ENCODE measurements around the gene RBBP6. TPM values are rescaled to one million over a fixed set of nuclear protein-coding genes. Genes with fewer than 3 reads are reported as not detected.
"Not testable (repeated sequence)": the region's sequence is repeated elsewhere in the genome, so short reads cannot be mapped to it uniquely, and the experiment has no call there.

RBBP6 gene
- total RNA-seq, 1 experiment from 2014 or later: 6.8 TPM

DNA sequence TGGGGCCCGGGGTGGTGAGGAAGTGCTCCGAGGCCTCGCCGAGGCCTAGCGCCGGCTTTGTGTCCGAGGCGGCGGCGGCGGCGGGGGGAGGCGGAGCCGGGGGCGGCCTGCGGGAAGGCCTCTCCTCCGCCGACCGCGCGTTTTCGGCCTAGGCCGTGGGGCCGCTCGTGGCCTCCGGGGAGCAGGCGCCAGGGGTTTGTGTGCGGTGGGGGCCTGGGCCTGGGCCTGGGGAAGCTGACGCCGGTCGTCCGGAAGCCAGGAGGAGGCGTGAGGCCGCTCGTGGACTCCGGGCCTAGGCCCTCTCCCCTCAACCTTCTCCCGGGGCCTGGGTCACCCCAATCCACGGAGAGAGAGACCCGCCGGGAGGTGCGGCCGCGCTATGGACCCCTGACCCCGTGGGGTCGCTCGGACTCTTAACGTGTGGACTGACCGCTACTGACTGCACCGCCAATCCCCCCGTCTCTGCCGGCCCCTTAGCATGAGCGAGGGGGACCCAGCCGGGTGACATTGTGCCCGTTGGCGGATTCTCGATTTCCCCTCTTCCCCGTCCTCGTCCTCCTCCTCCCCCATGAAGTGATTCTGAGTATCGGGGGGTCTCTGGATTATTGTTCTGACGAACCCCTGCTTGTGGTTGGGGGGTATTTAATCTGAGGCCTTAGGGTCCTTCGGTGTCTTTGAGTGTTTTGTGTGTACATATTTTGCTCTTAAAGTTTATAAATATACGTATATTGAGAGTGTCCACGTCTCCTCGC lies 660 bp downstream of the RBBP6 start:
- peak; percentile 68 for DNase-seq
- Histone ChIP-seq H3K36me3 (peaks cover 43% of the 10 kb centered on the region), H3K27me3 (no peaks in the 10 kb centered on the region), H3K4me3 (peak overlapping the region; percentile 94), H3K9me3 (no peaks in the 10 kb centered on the region)

DNA sequence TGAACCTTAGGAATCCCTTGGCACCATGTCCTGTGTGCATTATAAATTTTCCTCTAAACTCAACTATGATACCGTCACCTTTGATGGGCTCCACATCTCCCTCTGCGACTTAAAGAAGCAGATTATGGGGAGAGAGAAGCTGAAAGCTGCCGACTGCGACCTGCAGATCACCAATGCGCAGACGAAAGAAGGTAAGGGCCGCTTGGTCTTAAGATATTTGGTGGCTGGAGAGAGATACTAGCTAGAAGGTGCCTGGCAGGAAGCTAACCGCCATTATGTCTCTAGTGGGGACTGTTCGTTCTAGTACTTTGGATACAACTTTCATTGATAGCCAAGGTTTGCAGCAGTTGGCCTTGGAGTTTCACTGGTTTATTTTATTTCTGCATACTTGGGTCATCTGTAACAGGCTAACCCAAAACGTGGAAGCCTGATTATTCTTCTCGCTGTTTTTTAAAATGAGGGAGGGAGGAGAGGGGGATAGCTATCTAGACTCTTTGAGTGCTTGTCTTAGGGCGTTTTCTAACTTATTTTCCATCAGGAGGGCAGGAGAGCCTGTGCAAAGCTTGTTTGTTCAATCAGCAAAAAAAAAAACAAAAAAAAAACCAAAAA lies 1.3 kb downstream of the RBBP6 start:
- Histone ChIP-seq H3K27me3 (no peaks in the 10 kb centered on the region), H3K9me3 (no peaks in the 10 kb centered on the region), H3K36me3 (peaks cover 48% of the 10 kb centered on the region), H3K4me3 (peak overlapping the region; percentile 94)
- DNase-seq: no peak

DNA sequence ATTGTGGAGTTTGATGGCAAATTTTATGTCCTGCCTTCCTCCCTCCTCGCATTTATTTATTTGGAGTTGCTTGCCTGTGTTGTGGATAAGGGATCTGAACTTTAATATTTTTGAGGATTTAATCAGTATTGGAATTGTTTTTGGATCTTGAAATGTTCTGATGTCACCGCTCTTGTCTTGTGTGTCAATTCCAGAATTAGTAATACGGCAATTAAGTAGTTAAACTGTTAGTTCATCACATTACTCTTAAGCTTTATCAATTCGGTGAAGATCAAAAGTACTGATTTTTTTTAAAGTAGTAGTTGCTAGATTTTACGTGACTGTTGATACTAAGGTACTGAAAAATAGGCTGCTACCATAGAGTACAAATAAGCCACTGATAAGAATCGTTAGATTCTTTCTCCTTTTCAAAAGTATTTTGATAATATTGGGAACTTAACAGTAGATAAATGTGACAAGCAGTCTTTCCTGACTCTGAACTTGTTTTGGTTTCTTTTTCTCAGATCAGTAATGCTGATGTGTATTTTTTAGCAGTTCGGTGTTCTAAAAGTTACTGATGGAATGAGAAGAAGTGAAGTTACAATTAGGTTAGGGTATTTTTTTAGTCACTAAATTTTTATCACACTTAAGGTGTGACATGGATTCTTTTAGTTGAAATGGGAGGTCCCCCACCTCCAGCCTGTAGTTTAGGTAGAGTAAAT lies 2.0 kb downstream of the RBBP6 start:
- H3K9me3 ChIP-seq: no peaks in the 10 kb centered on the region
- DNase-seq: no peak
- peak overlapping the region; percentile 94 for H3K4me3 ChIP-seq
- H3K27me3 ChIP-seq: no peaks in the 10 kb centered on the region
- peaks cover 55% of the 10 kb centered on the region for H3K36me3 ChIP-seq

DNA sequence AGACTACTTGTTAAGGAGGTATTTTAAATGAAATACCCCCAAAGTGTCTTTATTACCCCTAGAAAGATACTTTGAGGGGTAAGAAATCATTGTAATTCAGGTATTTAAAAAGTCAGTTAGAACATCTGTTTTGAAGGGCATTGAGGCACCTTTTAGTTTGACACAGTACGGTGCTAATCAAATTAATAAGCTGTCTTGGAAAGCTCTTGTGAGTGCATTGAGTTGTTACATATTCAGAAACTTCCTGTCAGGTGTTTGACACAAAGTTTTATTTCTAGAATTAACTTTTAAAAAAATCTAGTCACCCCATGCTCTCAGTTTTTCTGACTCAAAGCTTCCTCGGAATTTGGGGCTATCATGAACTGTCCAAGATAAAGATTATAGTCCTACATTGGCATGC lies 4.6 kb downstream of the RBBP6 start:
- Histone ChIP-seq H3K36me3 (peaks cover 79% of the 10 kb centered on the region), H3K4me3 (no peak overlapping the region; the same call in 1 of the 2 replicates), H3K9me3 (no peaks in the 10 kb centered on the region), H3K27me3 (no peaks in the 10 kb centered on the region)
- no peak for DNase-seq

DNA sequence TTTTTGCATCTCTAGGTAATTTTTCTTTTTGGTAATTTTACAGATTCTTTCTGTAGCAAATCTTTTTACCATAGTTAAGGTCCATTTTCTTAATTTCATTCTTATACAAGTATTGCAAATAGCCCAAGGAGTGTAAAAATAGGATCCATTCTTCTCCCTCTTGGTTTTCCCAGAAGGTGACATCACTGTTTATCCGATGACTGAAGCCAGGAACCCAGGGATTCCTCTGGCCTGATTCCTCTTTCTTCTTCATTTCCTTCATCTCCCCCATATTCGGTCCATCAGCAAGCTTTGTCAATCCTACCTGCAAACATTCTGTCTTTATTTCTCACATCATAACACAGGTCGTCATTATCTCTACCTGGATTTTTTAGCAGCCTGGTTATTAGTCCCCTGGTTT lies 5.3 kb downstream of the RBBP6 start:
- H3K36me3 ChIP-seq: peaks cover 82% of the 10 kb centered on the region
- no peak for DNase-seq
- no peaks in the 10 kb centered on the region for H3K27me3 ChIP-seq
- H3K4me3 ChIP-seq: no peak overlapping the region
- H3K9me3 ChIP-seq: no peaks in the 10 kb centered on the region

DNA sequence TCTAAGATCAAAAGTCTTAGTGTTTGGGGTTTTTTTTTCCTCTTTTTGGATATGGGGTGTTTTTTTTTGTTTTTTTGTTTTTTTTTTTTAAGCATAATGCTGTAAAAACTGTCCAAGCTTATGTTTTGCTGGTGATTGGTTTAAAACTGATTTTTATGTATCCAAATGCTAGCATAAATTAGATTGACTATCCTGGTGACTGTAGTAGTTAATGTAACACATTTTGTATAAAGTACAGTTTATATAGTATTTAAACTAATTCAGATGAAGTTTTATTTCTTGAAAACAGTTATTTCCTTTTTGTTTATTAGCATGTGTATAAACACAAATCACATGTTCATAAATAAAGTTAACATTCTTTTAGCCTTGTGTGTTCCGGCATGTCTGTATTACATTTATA lies 10.9 kb downstream of the RBBP6 start:
- peaks cover 82% of the 10 kb centered on the region for H3K36me3 ChIP-seq
- H3K9me3 ChIP-seq: no peaks in the 10 kb centered on the region
- no peaks in the 10 kb centered on the region for H3K27me3 ChIP-seq
- no peak for DNase-seq
- H3K4me3 ChIP-seq: no peak overlapping the region

DNA sequence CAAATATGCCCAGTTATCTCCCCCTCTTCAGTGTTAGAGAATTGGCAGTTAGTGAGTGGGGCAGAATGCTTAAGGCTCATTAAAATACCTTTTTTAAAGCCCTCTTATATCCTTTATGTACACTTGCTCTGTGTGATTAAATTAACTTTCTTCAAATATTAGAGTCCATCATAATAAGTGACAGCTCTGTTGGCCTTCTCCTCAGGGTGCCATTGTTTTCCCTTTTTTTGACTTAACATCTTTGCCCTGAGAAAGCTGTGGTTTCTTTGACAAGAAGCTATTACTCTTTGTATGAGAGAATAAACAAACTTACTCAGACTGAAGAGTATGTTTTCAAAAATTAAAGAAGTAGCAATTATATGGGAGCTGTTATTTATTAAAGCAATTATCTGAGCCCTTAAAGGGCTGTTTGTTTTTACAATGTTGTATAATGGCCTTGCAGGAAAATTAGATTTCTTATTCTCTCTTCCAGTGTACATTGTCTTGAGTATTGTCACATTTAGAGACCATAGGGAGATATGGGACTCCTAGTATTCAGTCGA lies 13.4 kb downstream of the RBBP6 start:
- no peak for DNase-seq
- no peaks in the 10 kb centered on the region for H3K9me3 ChIP-seq
- no peaks in the 10 kb centered on the region for H3K27me3 ChIP-seq
- H3K36me3 ChIP-seq: peaks cover 82% of the 10 kb centered on the region
- no peak overlapping the region for H3K4me3 ChIP-seq

DNA sequence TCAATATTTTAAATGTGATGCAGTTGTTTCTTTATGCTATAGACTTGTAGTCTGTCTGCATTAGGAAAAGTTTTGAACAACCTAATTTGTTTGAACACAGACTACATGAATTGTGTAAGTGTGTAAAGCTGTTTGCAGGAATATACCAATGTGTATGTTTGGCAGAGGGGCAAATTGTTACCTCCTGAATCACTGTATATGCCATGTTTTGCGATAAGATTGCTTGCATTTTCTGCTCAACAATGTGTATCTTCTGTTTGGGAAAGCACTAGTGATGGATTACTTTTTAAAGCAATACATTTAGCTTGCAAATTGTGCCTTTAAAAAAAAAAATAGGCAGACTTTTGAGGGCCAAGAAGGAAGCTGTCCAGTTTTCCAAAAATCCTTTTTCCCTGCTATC lies 14.6 kb downstream of the RBBP6 start:
- no peak for DNase-seq
- no peaks in the 10 kb centered on the region for H3K27me3 ChIP-seq
- no peaks in the 10 kb centered on the region for H3K9me3 ChIP-seq
- H3K36me3 ChIP-seq: peaks cover 82% of the 10 kb centered on the region
- no peak overlapping the region for H3K4me3 ChIP-seq

GRCh38 chr16:24555346-24555872 lies 16.0 kb downstream of the RBBP6 start:
- no peak for DNase-seq
- no peaks in the 10 kb centered on the region for H3K27me3 ChIP-seq
- H3K9me3 ChIP-seq: no peaks in the 10 kb centered on the region
- no peak overlapping the region for H3K4me3 ChIP-seq
- peaks cover 85% of the 10 kb centered on the region for H3K36me3 ChIP-seq

DNA sequence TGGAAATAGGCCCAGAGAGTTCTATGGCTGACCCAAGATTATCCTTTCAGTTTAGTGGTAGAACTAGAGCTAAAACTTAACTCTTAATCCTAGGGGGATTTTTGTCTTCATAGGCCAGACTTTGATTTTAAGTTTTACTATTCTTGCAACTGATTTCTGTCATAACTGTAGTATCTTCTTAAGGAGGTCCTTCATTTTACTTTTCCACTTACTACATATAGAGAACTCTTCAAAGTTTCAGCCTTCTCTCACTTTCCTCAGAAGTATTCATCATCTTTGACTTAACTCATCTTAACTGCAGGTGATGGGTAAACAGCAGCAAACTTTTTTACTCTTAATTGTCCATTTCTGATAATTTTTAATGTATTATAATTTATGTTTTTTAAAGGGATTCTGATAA lies 23.4 kb downstream of the RBBP6 start:
- Histone ChIP-seq H3K36me3 (peaks cover 95% of the 10 kb centered on the region), H3K9me3 (no peaks in the 10 kb centered on the region), H3K27me3 (no peaks in the 10 kb centered on the region), H3K4me3 (no peak overlapping the region)
- DNase-seq: no peak

- DNase-seq: no peak
- peaks cover 99% of the 10 kb centered on the region for H3K36me3 ChIP-seq
- H3K27me3 ChIP-seq: no peaks in the 10 kb centered on the region
- H3K4me3 ChIP-seq: no peak overlapping the region
- H3K9me3 ChIP-seq: no peaks in the 10 kb centered on the region
These were observed 29.0 kb downstream of the RBBP6 start for GRCh38 chr16:24568392-24568791.

DNA sequence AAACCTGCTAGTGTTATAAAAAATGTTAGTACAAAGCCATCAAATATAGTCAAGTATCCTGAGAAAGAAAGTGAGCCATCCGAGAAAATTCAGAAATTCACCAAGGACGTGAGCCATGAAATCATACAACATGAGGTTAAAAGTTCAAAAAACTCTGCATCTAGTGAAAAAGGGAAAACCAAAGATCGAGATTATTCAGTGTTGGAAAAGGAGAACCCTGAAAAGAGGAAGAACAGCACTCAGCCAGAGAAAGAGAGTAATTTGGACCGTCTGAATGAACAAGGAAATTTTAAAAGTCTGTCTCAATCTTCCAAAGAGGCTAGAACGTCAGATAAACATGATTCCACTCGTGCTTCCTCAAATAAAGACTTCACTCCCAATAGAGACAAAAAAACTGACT lies 31.7 kb downstream of the RBBP6 start:
- H3K27me3 ChIP-seq: no peaks in the 10 kb centered on the region
- H3K4me3 ChIP-seq: no peak overlapping the region
- no peaks in the 10 kb centered on the region for H3K9me3 ChIP-seq
- DNase-seq: no peak
- peaks cover 72% of the 10 kb centered on the region for H3K36me3 ChIP-seq

DNA sequence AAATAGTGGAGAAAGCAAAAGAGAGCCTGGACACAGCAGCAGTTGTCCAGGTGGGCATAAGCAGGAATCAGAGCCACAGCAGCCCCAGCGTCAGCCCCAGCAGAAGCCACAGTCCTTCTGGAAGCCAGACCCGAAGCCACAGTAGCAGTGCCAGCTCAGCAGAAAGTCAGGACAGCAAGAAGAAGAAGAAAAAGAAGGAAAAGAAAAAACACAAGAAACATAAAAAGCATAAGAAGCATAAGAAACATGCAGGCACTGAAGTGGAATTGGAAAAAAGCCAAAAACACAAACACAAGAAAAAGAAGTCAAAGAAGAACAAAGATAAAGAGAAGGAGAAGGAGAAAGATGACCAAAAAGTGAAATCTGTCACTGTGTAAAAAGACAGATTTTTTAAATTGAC lies 32.7 kb downstream of the RBBP6 start:
- Histone ChIP-seq H3K27me3 (no peaks in the 10 kb centered on the region), H3K4me3 (no peak overlapping the region), H3K9me3 (no peaks in the 10 kb centered on the region), H3K36me3 (peaks cover 62% of the 10 kb centered on the region)
- no peak for DNase-seq

DNA sequence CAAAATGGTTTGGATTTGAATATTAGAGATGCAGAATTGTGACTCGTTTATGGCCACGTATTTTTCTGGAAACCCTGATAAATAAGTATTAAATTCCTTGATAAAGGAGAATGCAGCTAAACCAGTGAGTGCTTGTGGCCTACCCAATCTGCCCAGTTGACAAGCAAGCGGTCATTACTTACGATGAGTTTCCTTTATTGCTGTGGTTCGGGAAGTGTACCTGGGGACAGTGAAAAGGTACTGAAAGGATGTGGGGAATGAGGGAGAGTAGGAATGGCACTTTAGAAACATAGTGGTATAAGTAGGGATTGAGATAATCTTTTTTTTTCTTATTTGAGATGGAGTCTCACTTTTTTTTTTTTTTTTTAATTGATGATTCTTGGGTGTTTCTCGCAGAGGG lies 33.8 kb downstream of the RBBP6 start:
- H3K36me3 ChIP-seq: peaks cover 51% of the 10 kb centered on the region
- no peak for DNase-seq
- no peaks in the 10 kb centered on the region for H3K27me3 ChIP-seq
- no peaks in the 10 kb centered on the region for H3K9me3 ChIP-seq
- H3K4me3 ChIP-seq: no peak overlapping the region

DNA sequence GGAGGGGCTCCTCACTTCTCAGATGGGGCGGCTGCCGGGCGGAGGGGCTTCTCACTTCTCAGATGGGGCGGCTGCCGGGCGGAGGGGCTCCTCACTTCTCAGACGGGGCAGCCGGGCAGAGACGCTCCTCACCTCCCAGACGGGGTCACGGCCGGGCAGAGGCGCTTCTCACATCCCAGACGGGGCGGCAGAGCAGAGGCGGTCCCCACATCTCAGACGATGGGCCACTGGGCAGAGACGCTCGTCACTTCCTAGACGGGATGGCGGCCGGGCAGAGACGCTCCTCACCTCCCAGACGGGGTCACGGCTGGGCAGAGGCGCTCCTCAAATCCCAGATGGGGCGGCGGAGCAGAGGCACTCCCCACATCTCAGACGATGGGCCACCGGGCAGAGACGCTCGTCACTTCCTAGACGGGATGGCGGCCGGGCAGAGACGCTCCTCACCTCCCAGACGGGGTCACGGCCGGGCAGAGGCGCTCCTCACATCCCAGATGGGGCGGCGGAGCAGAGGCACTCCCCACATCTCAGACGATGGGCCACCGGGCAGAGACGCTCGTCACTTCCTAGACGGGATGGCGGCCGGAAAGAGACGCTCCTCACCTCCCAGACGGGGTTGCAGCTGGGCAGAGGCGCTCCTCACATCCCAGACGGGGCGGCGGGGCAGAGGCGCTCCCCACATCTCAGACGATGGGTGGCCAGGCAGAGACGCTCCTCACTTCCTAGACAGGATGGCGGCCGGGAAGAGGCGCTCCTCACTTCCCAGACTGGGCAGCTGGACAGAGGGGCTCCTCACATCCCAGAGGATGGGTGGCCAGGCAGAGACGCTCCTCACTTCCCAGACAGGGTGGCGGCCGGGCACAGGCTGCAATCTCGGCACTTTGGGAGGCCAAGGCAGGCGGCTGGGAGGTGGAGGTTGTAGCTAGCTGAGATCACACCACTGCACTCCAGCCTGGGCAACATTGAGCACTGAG lies 35.4 kb downstream of the RBBP6 start:
- not testable (repeated sequence) for H3K27me3 ChIP-seq, H3K9me3 ChIP-seq, DNase-seq, H3K4me3 ChIP-seq
- peaks cover 35% of the 10 kb centered on the region for H3K36me3 ChIP-seq

GRCh38 chr16:24575791-24576190 lies 36.4 kb downstream of the RBBP6 start:
- not testable (repeated sequence) for H3K27me3 ChIP-seq, H3K4me3 ChIP-seq, DNase-seq, H3K9me3 ChIP-seq
- peaks cover 25% of the 10 kb centered on the region for H3K36me3 ChIP-seq
